ENCODE results near the gene RAB27B. TPM values are rescaled to one million over a fixed set of nuclear protein-coding genes. Genes with fewer than 3 reads are reported as not detected.

RAB27B gene
- total RNA-seq, 2 experiments from 2014 or later, result not detected

- peaks cover 7% of the 10 kb centered on the region for H3K27me3 Mint-ChIP-seq
- no peak overlapping the region for H3K4me3 Mint-ChIP-seq
- no peak for DNase-seq
- H3K4me1 Mint-ChIP-seq, result no peaks in the 10 kb centered on the region
- no peaks in the 10 kb centered on the region for H3K36me3 Mint-ChIP-seq
- H3K9me3 Mint-ChIP-seq, result no peaks in the 10 kb centered on the region
- no peak overlapping the region for H3K27ac Mint-ChIP-seq
These were observed 43.0 kb downstream of the RAB27B start for GRCh38 chr18:54871231-54871630.

DNA sequence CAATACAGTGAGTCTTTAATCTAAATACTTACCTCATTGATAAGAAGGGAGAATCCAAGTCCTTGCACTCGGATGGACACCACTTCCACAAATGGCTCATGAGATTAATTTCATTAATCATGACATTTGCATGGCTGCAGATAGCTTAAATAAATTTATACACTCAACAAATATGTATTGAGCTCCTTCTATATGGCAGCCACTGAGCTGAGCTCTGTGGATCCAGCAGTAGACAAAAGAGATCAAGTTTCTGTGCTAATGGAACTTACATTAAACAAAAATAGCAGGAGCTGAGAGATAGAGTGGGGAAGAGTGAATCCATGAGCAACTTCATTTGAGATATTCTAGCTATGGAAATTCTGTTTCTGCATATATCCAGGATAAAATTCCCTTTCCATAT is 44.4 kb downstream of the RAB27B start:
- no peak for DNase-seq

DNA sequence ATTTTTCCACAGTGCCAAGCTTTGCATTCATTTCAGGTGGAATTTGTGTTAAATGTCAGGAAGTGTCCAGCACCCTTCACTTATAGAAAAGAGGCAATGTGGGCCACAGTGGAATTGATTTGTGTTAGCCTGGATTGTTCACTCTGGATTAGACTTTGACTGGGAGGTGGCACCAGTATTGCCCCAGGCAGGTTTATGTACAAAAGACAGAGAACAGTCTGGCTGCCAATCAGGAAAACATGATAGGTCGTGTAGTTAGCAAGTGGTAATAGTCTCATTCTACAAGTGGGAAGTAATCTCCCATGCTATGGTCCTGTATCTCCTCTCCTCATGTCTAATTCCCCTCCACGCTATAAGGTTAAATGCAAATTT is 45.6 kb downstream of the RAB27B start:
- Mint-ChIP-seq H3K9me3 (no peaks in the 10 kb centered on the region), H3K27me3 (peaks cover 7% of the 10 kb centered on the region), H3K36me3 (no peaks in the 10 kb centered on the region), H3K27ac (no peak overlapping the region), H3K4me1 (no peaks in the 10 kb centered on the region), H3K4me3 (no peak overlapping the region)
- DNase-seq, result no peak

More for the DNA sequence above, 44.4 kb downstream of the RAB27B start:
- Mint-ChIP-seq H3K36me3 (no peaks in the 10 kb centered on the region), H3K27ac (no peak overlapping the region), H3K27me3 (peaks cover 7% of the 10 kb centered on the region), H3K4me3 (no peak overlapping the region), H3K9me3 (no peaks in the 10 kb centered on the region), H3K4me1 (no peaks in the 10 kb centered on the region)

DNA sequence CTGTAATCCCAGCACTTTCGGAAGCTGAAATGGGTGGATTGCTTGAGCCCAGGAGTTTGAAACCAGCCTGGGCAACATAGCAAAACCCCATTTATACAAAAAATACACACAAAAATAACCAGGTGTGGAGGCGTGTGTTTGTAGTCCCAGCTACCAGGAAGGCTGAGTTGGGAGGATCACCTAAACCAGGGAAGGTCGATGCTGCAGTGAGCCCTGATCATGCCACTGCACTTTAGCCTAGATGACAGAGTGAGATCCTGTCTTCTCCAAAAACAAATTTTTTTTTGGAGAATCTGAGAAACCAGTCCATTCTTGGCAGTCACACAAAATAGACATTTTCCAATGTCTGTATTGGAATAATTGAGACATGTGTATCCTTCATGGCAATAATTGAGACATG is 46.8 kb downstream of the RAB27B start:
- no peak overlapping the region for H3K27ac Mint-ChIP-seq
- no peaks in the 10 kb centered on the region for H3K4me1 Mint-ChIP-seq
- no peaks in the 10 kb centered on the region for H3K36me3 Mint-ChIP-seq
- H3K27me3 Mint-ChIP-seq, result peaks cover 7% of the 10 kb centered on the region
- H3K4me3 Mint-ChIP-seq, result no peak overlapping the region
- no peak for DNase-seq
- no peaks in the 10 kb centered on the region for H3K9me3 Mint-ChIP-seq

DNA sequence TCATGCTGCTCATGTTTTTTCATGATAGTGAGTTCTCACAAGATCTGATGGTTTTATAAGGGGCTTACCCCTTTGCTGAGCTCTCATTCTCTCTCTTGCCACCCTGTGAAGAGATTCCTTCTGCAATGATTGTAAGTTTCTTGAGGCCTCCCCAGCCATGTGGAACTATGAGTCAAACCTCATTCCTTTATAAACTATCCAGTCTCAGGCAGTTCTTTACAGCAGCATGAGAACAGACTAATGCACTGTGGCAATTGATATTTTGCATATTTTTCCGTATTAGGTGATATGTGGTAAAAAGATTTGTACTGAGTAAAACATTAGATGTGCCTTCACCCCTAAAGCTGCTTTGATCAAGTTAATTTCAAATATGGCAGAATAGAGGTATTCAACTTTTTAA is 48.8 kb downstream of the RAB27B start:
- Mint-ChIP-seq H3K27me3 (peaks cover 7% of the 10 kb centered on the region), H3K9me3 (no peaks in the 10 kb centered on the region)
- DNase-seq, result no peak

GRCh38 chr18:54878159-54878622 is 49.9 kb downstream of the RAB27B start:
- Mint-ChIP-seq H3K4me1 (no peaks in the 10 kb centered on the region), H3K27me3 (no peaks in the 10 kb centered on the region), H3K27ac (no peak overlapping the region), H3K36me3 (no peaks in the 10 kb centered on the region), H3K9me3 (no peaks in the 10 kb centered on the region), H3K4me3 (no peak overlapping the region)
- DNase-seq, result no peak

More for the DNA sequence above, 48.8 kb downstream of the RAB27B start:
- Mint-ChIP-seq H3K27ac (no peak overlapping the region), H3K36me3 (no peaks in the 10 kb centered on the region), H3K4me3 (no peak overlapping the region), H3K4me1 (no peaks in the 10 kb centered on the region)

DNA sequence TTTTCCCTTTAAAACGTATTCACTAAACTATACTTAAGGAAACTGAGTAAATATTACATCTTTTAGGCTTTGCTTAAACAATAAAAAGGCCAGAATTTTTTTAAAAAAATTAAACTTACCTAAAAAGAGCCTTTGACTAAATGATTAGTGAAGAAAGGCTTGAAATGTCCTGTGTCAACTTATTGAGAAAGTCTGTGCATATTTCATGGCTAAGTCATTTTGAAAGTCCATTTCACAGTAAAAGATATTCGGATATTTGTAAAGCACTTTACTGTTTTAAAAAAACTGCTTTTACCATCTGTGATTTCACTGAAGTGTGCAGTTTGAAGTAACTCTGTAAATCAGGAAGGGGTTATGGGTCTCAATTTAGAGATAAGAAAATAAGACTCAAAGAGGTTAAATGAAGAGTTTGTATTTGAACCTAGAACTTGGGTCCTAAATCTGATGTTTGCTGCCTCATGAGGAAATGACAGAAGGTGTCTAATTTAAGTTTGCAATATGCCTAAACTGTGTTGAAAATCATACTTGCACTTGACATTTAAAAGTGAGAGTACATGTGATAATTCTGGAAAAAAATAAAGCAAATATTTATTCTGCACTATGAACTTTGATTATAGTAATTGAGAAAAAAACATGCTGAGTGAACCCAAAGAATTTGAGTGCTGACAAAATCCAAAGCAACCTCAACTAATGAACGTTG is 50.5 kb downstream of the RAB27B start:
- DNase-seq, result no peak
- H3K4me3 Mint-ChIP-seq, result no peak overlapping the region
- no peaks in the 10 kb centered on the region for H3K27me3 Mint-ChIP-seq
- no peaks in the 10 kb centered on the region for H3K36me3 Mint-ChIP-seq
- no peaks in the 10 kb centered on the region for H3K4me1 Mint-ChIP-seq
- H3K9me3 Mint-ChIP-seq, result no peaks in the 10 kb centered on the region
- H3K27ac Mint-ChIP-seq, result no peak overlapping the region

- H3K27ac Mint-ChIP-seq, result no peak overlapping the region
- H3K27me3 Mint-ChIP-seq, result no peaks in the 10 kb centered on the region
- H3K9me3 Mint-ChIP-seq, result no peaks in the 10 kb centered on the region
- H3K4me1 Mint-ChIP-seq, result no peaks in the 10 kb centered on the region
- H3K4me3 Mint-ChIP-seq, result no peak overlapping the region
- H3K36me3 Mint-ChIP-seq, result no peaks in the 10 kb centered on the region
- no peak for DNase-seq
These were observed 51.4 kb downstream of the RAB27B start for GRCh38 chr18:54879691-54880090.

DNA sequence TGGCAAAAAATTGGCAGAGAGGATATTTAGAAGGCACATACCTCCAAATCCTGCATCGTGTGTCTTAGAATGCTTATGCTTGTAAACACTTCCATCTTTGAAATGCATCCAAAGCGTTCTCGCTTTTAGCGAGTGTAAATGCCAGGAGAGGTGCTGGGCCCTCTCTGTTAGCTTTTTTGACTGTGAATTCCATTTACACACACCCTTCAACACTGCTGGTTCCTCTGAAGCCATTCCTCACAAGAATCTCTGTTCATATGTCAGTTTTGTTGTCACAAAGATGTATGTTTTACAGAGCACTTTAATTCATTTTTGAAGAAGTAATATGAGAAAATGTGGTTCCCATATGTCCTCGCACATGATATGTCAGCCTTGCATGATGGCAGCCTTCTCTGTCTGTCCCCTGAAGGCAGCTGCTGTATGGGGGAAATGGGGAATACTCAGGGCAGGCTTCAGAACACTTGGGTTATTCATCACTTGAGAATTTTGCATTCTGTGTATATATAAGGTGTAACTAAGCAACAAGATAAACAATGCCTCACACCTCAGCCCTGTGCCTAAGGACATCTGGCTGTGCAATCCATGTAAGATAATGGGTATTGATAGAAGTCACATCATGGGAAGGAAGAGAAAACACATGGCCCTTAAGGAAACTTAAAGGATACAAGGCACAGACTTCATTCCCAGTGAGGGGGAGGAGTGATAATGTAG is 52.3 kb downstream of the RAB27B start:
- Mint-ChIP-seq H3K4me1 (no peaks in the 10 kb centered on the region), H3K9me3 (no peaks in the 10 kb centered on the region), H3K36me3 (no peaks in the 10 kb centered on the region), H3K27ac (no peak overlapping the region), H3K27me3 (no peaks in the 10 kb centered on the region), H3K4me3 (no peak overlapping the region)
- no peak for DNase-seq

DNA sequence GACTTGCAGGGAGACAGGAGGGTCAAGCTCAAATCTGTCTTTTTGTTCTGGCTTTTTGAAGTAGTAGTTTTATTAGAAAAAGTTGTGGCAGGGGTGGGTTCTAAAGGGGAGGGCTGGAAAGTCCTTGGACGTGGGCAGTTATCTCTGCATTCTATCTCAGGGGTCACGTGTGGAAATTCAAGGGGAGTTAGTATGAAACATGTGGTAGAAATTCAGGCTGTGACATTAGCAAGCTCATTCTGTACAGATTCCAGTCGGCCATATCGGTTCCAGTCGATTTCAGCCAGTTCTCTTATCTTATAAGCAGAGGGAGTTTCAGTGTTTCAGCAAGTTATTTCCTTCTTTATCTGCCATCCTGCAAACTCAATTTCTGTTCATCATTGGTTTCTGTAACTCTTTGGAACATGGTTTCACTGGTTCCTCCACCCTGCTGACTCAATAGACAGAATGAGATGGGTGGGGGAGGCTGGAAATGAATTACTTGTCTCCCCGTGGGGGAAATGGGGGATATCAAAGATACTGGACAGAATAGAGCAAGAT is 53.0 kb downstream of the RAB27B start:
- H3K27ac Mint-ChIP-seq, result no peak overlapping the region
- H3K9me3 Mint-ChIP-seq, result no peaks in the 10 kb centered on the region
- H3K4me3 Mint-ChIP-seq, result no peak overlapping the region
- no peak for DNase-seq
- no peaks in the 10 kb centered on the region for H3K4me1 Mint-ChIP-seq
- no peaks in the 10 kb centered on the region for H3K27me3 Mint-ChIP-seq
- no peaks in the 10 kb centered on the region for H3K36me3 Mint-ChIP-seq

- H3K4me1 Mint-ChIP-seq, result no peaks in the 10 kb centered on the region
- H3K27ac Mint-ChIP-seq, result no peak overlapping the region
- no peak for DNase-seq
- no peak overlapping the region for H3K4me3 Mint-ChIP-seq
- no peaks in the 10 kb centered on the region for H3K36me3 Mint-ChIP-seq
- H3K9me3 Mint-ChIP-seq, result no peaks in the 10 kb centered on the region
- H3K27me3 Mint-ChIP-seq, result no peaks in the 10 kb centered on the region
These were observed 54.0 kb downstream of the RAB27B start for GRCh38 chr18:54882318-54882717.

DNA sequence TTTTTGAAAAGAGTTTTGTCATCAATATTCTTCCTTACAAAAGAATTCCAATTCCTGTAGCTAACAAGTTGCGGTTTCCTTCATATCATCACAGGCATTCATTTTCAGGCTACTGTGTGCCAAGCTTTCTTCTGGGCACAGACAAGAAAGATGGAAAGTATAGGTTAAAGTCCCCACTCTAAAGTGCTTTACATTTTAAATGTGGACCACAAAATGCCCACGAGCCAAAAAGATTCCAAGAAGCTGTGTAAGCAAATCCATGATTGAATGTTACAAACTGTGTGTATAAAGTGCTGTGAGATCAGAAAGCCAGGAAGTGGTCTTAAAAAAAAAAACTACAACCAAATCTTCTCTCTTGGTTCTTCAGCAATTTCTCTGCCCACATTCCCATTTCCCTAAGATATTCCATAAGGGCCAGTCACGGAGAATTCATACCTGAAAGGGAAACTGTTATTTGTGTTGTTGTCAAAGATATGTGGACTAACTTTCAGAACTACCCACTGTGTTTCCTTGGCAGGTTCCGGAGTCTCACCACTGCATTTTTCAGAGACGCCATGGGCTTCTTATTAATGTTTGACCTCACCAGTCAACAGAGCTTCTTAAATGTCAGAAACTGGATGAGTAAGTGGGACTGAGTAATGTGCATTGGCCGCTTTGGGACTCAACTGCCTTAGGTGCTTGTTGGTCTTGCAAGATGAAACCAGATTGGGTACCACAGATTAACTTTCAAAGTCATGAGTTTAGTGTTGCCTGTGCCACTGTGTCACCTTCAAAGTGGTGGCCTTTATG is 55.7 kb downstream of the RAB27B start:
- no peaks in the 10 kb centered on the region for H3K36me3 Mint-ChIP-seq
- no peaks in the 10 kb centered on the region for H3K4me1 Mint-ChIP-seq
- no peaks in the 10 kb centered on the region for H3K9me3 Mint-ChIP-seq
- H3K27ac Mint-ChIP-seq, result no peak overlapping the region
- H3K4me3 Mint-ChIP-seq, result no peak overlapping the region
- DNase-seq, result no peak
- H3K27me3 Mint-ChIP-seq, result peaks cover 3% of the 10 kb centered on the region

GRCh38 chr18:54888378-54888777 is 60.1 kb downstream of the RAB27B start:
- Mint-ChIP-seq H3K4me1 (no peaks in the 10 kb centered on the region), H3K4me3 (no peak overlapping the region), H3K36me3 (no peaks in the 10 kb centered on the region), H3K27me3 (peaks cover 7% of the 10 kb centered on the region), H3K27ac (no peak overlapping the region), H3K9me3 (no peaks in the 10 kb centered on the region)
- DNase-seq, result no peak

- peaks cover 8% of the 10 kb centered on the region for H3K27me3 Mint-ChIP-seq
- H3K36me3 Mint-ChIP-seq, result no peaks in the 10 kb centered on the region
- no peak overlapping the region for H3K27ac Mint-ChIP-seq
- H3K9me3 Mint-ChIP-seq, result no peaks in the 10 kb centered on the region
- H3K4me1 Mint-ChIP-seq, result no peaks in the 10 kb centered on the region
- DNase-seq, result no peak
- H3K4me3 Mint-ChIP-seq, result no peak overlapping the region
These were observed 60.7 kb downstream of the RAB27B start for GRCh38 chr18:54888933-54889332.

DNA sequence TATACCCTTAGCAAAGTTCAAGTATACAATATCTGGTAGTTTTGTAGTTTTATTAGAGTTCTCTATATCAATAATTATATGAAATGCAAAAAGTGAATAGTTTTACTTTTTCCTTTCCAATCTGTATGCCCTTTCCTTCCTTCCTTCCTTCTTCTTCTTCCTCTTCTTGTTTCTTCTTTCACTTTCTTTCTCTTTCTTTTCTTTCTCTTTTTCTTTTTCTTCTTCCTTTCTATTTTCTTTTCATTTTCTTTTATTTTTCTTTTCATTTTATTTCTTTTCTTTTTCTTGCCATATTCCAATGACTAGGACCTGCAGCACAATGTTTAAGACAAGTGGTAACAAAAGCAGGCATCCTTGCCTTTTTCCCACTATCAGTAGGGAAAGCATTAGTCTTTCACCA is 71.2 kb downstream of the RAB27B start:
- Mint-ChIP-seq H3K4me1 (no peaks in the 10 kb centered on the region), H3K27me3 (peaks cover 5% of the 10 kb centered on the region), H3K4me3 (no peak overlapping the region), H3K36me3 (no peaks in the 10 kb centered on the region), H3K9me3 (no peaks in the 10 kb centered on the region), H3K27ac (no peak overlapping the region)
- DNase-seq, result no peak

All from activated naive CD8-positive, alpha-beta T cell treated with anti-CD3 and anti-CD28 coated beads for 36 hours (primary cell).